HepG2 (cell line): ENCODE measurements around the gene FKBP14. TPM values are rescaled to one million over a fixed set of nuclear protein-coding genes. Genes with fewer than 3 reads are reported as not detected.

Source experiments
- ATAC-seq: fragments of 200-7000 bp; cut with Tn5 transposase; 3 replicates; pipeline ENCODE4 v1.9.1; 2020; ENCODE audit warnings: mild to moderate bottlenecking, moderate library complexity
- BruUV-seq: library from RNA; stranded (reverse); fragments of 400-500 nt; replicated peaks from 2 replicates; lab custom pipeline; 2021; lab: Mats Ljungman, UMichigan
- CTCF ChIA-PET: fragments of 300-600 bp; formaldehyde crosslinking; extraction: SDS; loops from one replicate; lab custom pipeline; 2021; ENCODE audit warnings: low total read pairs, inconsistent platforms, low intra/inter-chr PET ratio; lab: Yijun Ruan, JAX
- POLR2A ChIA-PET: fragments of 350-600 bp; sonication (Branson Sonifier 250); formaldehyde crosslinking; loops from one replicate; lab custom pipeline; 2020; ENCODE audit warnings: antibody characterized with exemption, inconsistent platforms; lab: Yijun Ruan, JAX
- DNase-seq: peaks from one replicate; pipeline ENCODE4 v3.0.0-alpha.2; 2015; ENCODE audit warnings: low spot score
- FAIRE-seq: peaks from 3 replicates; lab custom pipeline; 2011; peaks lifted over from hg19 to GRCh38; lab: Jason Lieb, UNC
- H2AFZ ChIP-seq: one replicate; pipeline ENCODE4 v1.6.1; 2011; ENCODE audit warnings: low read length, inconsistent platforms
- H3K27ac ChIP-seq: fragments of 300-600 bp; 3 replicates; pipeline ENCODE4 v1.8.0; 2011; ENCODE audit warnings: mixed run types, mild to moderate bottlenecking, mixed read lengths, low read length, inconsistent platforms; ENCODE audit not compliant: insufficient read depth; ENCODE audit errors: extremely low read length
- H3K27me3 ChIP-seq, 2 experiments: fragments of 200-600 bp in 1 of 2; 2 replicates in 1 of 2; 3 replicates in 1 of 2; pipeline versions ENCODE4 v1.6.0 to v1.8.0; 2011; ENCODE audit warnings: low read length in 2 of 2, mild to moderate bottlenecking in 2 of 2, moderate library complexity in 2 of 2, inconsistent platforms in 1 of 2; ENCODE audit not compliant: insufficient read depth in 2 of 2, control insufficient read depth in 1 of 2
- H3K36me3 ChIP-seq, 2 experiments: fragments of 200-600 bp in 1 of 2; replicated peaks in 1 of 2; 2 replicates in 1 of 2; 3 replicates in 1 of 2; pipeline versions ENCODE4 v1.5.1 to v1.8.0; 2011; ENCODE audit warnings: low read length in 2 of 2, inconsistent platforms in 1 of 2; ENCODE audit not compliant: insufficient read depth in 2 of 2, control insufficient read depth in 1 of 2
- H3K4me1 ChIP-seq: 2 replicates; pipeline ENCODE4 v1.5.1; 2012; ENCODE audit warnings: low read length, inconsistent platforms; ENCODE audit not compliant: insufficient read depth
- H3K4me2 ChIP-seq: 2 replicates; pipeline ENCODE4 v1.6.0; 2011; ENCODE audit warnings: low read depth, low read length, inconsistent platforms
- H3K4me3 ChIP-seq, 3 experiments: fragments of 200-600 bp in 1 of 3; sonication (generic), shearing (Covaris generic) in 1 of 3; replicated peaks in 1 of 3; 2 replicates each; pipeline ENCODE4 v1.5.1; 2011 to 2016; ENCODE audit warnings: low read length in 3 of 3, inconsistent platforms in 2 of 3, low read depth in 2 of 3, mild to moderate bottlenecking in 2 of 3, control low read depth in 1 of 3, mixed read lengths in 1 of 3; ENCODE audit not compliant: insufficient read depth in 1 of 3
- H3K79me2 ChIP-seq: one replicate; pipeline ENCODE4 v1.6.1; 2011; ENCODE audit warnings: low read length, inconsistent platforms; ENCODE audit not compliant: insufficient read depth
- H3K9ac ChIP-seq: 2 replicates; pipeline ENCODE4 v1.6.0; 2011; ENCODE audit warnings: mild to moderate bottlenecking, low read depth, low read length, inconsistent platforms; ENCODE audit not compliant: insufficient read depth
- H3K9me3 ChIP-seq: 2 replicates; pipeline ENCODE4 v1.5.1; 2012; ENCODE audit warnings: mild to moderate bottlenecking, low read length
- H4K20me1 ChIP-seq: 2 replicates; pipeline ENCODE4 v1.6.0; 2011; ENCODE audit warnings: inconsistent platforms, mild to moderate bottlenecking, low read length, moderate library complexity; ENCODE audit not compliant: insufficient read depth
- POLR2A ChIP-seq, 2 experiments: IDR thresholded peaks; 2 replicates each; pipeline ENCODE4 v1.6.1; 2011; ENCODE audit warnings: low read depth in 2 of 2, low read length in 2 of 2, mild to moderate bottlenecking in 1 of 2, moderate library complexity in 1 of 2; ENCODE audit not compliant: insufficient read depth in 1 of 2
- RNF219 ChIP-seq: sonication (generic); formaldehyde crosslinking; IDR thresholded peaks from 2 replicates; pipeline ENCODE4 v1.5.0; 2020; ENCODE audit warnings: mild to moderate bottlenecking, missing genetic modification reagents
- SAP130 ChIP-seq: IDR thresholded peaks from 2 replicates; pipeline ENCODE4 v1.6.1; 2016; ENCODE audit warnings: low read depth
- SMAD1 ChIP-seq: sonication (generic); formaldehyde crosslinking; IDR thresholded peaks from 2 replicates; pipeline ENCODE4 v1.4.0; 2020; ENCODE audit warnings: missing genetic modification reagents, low read depth, mild to moderate bottlenecking, borderline replicate concordance
- SMYD3 ChIP-seq: sonication (generic); formaldehyde crosslinking; IDR thresholded peaks from 2 replicates; pipeline ENCODE4 v1.8.1; 2023; ENCODE audit warnings: mild to moderate bottlenecking, missing genetic modification reagents
- ZNF652 ChIP-seq: IDR thresholded peaks from 2 replicates; pipeline ENCODE4 v1.6.1; 2016; ENCODE audit warnings: low read depth, borderline replicate concordance
- ZNF703 ChIP-seq: sonication (generic); formaldehyde crosslinking; IDR thresholded peaks from 2 replicates; pipeline ENCODE4 v1.5.1; 2020; ENCODE audit warnings: missing genetic modification reagents, mild to moderate bottlenecking, moderate library complexity, borderline replicate concordance
- ZNF720 ChIP-seq: sonication (generic); formaldehyde crosslinking; IDR thresholded peaks from 2 replicates; pipeline ENCODE4 v1.4.0; 2020; ENCODE audit warnings: missing genetic modification reagents
- ZNF770 ChIP-seq: sonication (generic); formaldehyde crosslinking; IDR thresholded peaks from 2 replicates; pipeline ENCODE4 v1.5.0; 2020; ENCODE audit warnings: mild to moderate bottlenecking, missing genetic modification reagents
- WGBS: methylation state at CpG from one replicate; pipeline ENCODE4 v1.1.6; 2017; ENCODE audit warnings: low lambda C conversion rate; 5-methylcytosine and 5-hydroxymethylcytosine counted together
- in situ Hi-C: cut with HindIII; loops from 2 replicates; pipeline ENCODE4 v1.10.0; 2017; ENCODE audit warnings: low pct_unique_long_range_greater_than_20kb; ENCODE audit not compliant: extremely low pct_ligation_motif_present
- intact Hi-C: fragments of 100-400 bp; cut with micrococcal nuclease; formaldehyde crosslinking; loops from one replicate; pipeline ENCODE4 v1.10.0; 2022; ENCODE audit not compliant: unreplicated experiment
- polyA plus RNA-seq, 8 experiments: library from polyadenylated mRNA; depleted of rRNA in 3 of 8; stranded (reverse) in 7 of 8; unstranded in 1 of 8; fragments of >200 nt; fragmentation: Illumina TruSeq in 4 of 8; extraction: Trizol in 4 of 8; gene quantifications; 2 replicates each; pipeline versions ENCODE4 v1.2.1 to v1.2.3, GENCODE V29; 2011 to 2016; ENCODE audit warnings: low read depth in 4 of 8, missing spikeins in 1 of 8, mixed read lengths in 1 of 8; ENCODE audit not compliant: insufficient read depth in 1 of 8
- total RNA-seq, 5 experiments: library from RNA; depleted of rRNA; stranded (reverse); fragments of >200 nt; fragmentation: Illumina TruSeq; extraction: Trizol; gene quantifications; 2 replicates each; pipeline ENCODE4 v1.2.3, GENCODE V29; 2016; ENCODE audit warnings: low read depth in 1 of 5
- TF ChIP-seq, protein P1 (sequence below): sonication (generic); formaldehyde crosslinking; IDR thresholded peaks from 2 replicates; pipeline ENCODE4 v1.8.1; 2023; ENCODE audit warnings: mild to moderate bottlenecking, moderate library complexity, missing genetic modification reagents
- TF ChIP-seq, protein P2 (sequence below): IDR thresholded peaks from 2 replicates; pipeline ENCODE4 v1.6.1; 2018; ENCODE audit warnings: missing genetic modification reagents, mild to moderate bottlenecking, missing compliant biosample characterization

The FKBP14 gene
- total and polyA plus RNA-seq, 2 of the 13 experiments (the other 11 are each of a cell fraction or from before 2014, with no cell fraction given) = 20.0 to 32.3 TPM

GRCh38 chr7:29991937-29992336, 34.6 kb downstream of the FKBP14 start (continued):
- TF ChIP-seq ZNF703 (CRISPR knock-in tag) (no peak), ZNF652 (no peak), SMYD3 (CRISPR knock-in tag) (no peak), SMAD1 (no peak), ZNF720 (no peak)

- Histone ChIP-seq H3K4me2 (peak overlapping the region; percentile 73), H3K27ac (no peak overlapping the region), H3K4me1 (peaks cover 32% of the 10 kb centered on the region), H2AFZ (no peak overlapping the region), H4K20me1 (no peaks in the 10 kb centered on the region), H3K9ac (no peak overlapping the region), H3K4me3 (peak overlapping the region in 2 of 3 experiments; percentile 96 to 99; a peak in 4 of 6 replicates), H3K36me3 (no peaks in the 10 kb centered on the region), H3K27me3 (no peaks in the 10 kb centered on the region), H3K9me3 (no peaks in the 10 kb centered on the region), H3K79me2 (peaks cover 34% of the 10 kb centered on the region)
- TF ChIP-seq ZNF770 (0 out of 2 replicates have a peak, but pooled peaks have one; percentile 6), POLR2A (IDR thresholded peaks at IDR 0.05; ENCODE audit: insufficient read depth in 1 of 2, low read depth in 2 of 2, low read length in 2 of 2) (no peak), RNF219 (CRISPR knock-in tag) (no peak), SAP130 (CRISPR knock-in tag) (0 out of 2 replicates have a peak, but pooled peaks have one; percentile 10)
- TF ChIP-seq, protein P1, sequence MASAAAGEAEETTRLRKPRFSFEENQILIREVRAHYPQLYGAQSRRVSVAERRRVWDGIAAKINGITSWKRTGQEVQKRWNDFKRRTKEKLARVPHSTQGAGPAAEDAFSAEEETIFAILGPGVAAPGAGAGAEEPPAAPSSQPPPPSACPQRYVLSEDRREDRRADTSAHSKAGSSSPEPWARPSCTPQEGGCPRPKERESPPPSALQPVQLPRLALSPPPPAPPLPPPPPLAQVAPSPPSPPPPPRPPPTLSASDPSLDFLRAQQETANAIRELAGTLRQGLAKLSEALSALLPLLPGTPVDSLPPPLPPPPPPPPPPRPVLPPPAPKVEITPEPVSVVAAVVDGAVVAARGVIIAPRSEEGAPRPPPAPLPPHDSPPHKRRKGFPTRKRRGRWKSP (CRISPR knock-in tag) = no peak
- TF ChIP-seq, protein P2, sequence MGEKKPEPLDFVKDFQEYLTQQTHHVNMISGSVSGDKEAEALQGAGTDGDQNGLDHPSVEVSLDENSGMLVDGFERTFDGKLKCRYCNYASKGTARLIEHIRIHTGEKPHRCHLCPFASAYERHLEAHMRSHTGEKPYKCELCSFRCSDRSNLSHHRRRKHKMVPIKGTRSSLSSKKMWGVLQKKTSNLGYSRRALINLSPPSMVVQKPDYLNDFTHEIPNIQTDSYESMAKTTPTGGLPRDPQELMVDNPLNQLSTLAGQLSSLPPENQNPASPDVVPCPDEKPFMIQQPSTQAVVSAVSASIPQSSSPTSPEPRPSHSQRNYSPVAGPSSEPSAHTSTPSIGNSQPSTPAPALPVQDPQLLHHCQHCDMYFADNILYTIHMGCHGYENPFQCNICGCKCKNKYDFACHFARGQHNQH (CRISPR knock-in tag) = no peak
- ChIA-PET CTCF (no interaction called here), POLR2A (no interaction called here)
- no TSS peak for BruUV-seq
- WGBS = 9% methylated on average over 4 of the region's 4 CpGs
- intact Hi-C loops = no loop called here
- in situ Hi-C loops = no loop called here
- DNase-seq = peak; percentile 31
- ATAC-seq = peak; percentile 20
- FAIRE-seq = no peak
These were observed 35.6 kb downstream of the FKBP14 start for GRCh38 chr7:29990931-29991330.
